ENCODE results near the gene UROS.

Gene UROS

DNA sequence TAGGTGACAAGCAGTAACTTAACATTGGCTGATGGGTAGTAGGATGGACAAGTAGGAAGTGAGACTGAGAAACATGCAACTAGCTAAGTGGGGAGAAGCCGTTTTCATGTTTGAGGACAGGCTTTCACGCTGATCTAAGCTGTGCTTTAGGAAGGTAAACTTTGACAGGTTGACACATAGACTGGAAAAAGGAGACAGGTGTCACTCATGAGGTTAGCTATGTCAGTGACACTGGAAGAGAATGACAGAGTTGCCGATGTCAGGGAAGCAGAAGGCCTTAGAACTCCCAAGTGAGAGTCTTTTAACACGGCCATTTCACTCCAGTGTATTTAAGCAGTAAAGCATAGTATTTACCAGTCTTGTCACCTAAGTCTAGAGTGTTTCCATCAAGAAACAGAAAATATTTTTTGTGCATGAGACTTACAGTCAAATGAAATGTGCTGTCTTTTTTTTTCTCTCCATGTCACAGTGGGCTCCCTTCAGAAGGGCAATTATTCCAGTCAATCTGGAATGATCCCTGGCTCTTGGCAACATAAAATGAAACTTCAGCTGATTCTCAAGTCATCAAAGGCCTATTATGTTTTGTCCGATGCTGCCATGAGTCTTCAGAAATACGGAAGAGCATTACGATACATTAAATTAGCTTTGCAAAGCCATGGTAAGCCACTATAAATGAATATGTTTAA lies 82.9 kb downstream of the UROS start:
- Histone ChIP-seq H2AFZ (no peak overlapping the region), H3K27ac (no peak overlapping the region), H3K36me3 (ENCODE audit: control insufficient read depth, insufficient read depth, low read length) (no peaks in the 10 kb centered on the region), H3K9ac (no peak overlapping the region), H3K9me3 (ENCODE audit: control insufficient read depth, low read length) (no peaks in the 10 kb centered on the region), H3K79me2 (no peaks in the 10 kb centered on the region), H3K4me3 (ENCODE audit: low read depth, low read length) (no peak overlapping the region), H3K4me1 (no peaks in the 10 kb centered on the region), H3K27me3 (ENCODE audit: control insufficient read depth, insufficient read depth, low read length) (no peaks in the 10 kb centered on the region), H3K4me2 (ENCODE audit: low read length) (no peak overlapping the region)
- TF ChIP-seq, protein P1, sequence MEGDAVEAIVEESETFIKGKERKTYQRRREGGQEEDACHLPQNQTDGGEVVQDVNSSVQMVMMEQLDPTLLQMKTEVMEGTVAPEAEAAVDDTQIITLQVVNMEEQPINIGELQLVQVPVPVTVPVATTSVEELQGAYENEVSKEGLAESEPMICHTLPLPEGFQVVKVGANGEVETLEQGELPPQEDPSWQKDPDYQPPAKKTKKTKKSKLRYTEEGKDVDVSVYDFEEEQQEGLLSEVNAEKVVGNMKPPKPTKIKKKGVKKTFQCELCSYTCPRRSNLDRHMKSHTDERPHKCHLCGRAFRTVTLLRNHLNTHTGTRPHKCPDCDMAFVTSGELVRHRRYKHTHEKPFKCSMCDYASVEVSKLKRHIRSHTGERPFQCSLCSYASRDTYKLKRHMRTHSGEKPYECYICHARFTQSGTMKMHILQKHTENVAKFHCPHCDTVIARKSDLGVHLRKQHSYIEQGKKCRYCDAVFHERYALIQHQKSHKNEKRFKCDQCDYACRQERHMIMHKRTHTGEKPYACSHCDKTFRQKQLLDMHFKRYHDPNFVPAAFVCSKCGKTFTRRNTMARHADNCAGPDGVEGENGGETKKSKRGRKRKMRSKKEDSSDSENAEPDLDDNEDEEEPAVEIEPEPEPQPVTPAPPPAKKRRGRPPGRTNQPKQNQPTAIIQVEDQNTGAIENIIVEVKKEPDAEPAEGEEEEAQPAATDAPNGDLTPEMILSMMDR (IDR thresholded peaks at IDR 0.05) = no peak

Measured in parathyroid adenoma (tissue), 2 donors.